Prostate gland (tissue), 2 donors: ENCODE measurements around the gene VDR.

Experiments
- POLR2AphosphoS5 ChIP-seq: sonication (generic); formaldehyde crosslinking; IDR thresholded peaks from one replicate; pipeline ENCODE4 v1.6.1; 2017; ENCODE audit warnings: antibody characterized with exemption
- TF ChIP-seq, protein P1 (sequence below), 4 experiments: fragments of 200-600 bp in 2 of 4; fragments of 450-650 bp in 2 of 4; sonication (generic) in 2 of 4; IDR thresholded peaks; 1 replicate in 3 of 4; 2 replicates in 1 of 4; pipeline ENCODE4 v1.5.1; 2016 to 2019; ENCODE audit warnings: antibody characterized with exemption in 4 of 4, mild to moderate bottlenecking in 2 of 4, moderate library complexity in 2 of 4

DNA sequence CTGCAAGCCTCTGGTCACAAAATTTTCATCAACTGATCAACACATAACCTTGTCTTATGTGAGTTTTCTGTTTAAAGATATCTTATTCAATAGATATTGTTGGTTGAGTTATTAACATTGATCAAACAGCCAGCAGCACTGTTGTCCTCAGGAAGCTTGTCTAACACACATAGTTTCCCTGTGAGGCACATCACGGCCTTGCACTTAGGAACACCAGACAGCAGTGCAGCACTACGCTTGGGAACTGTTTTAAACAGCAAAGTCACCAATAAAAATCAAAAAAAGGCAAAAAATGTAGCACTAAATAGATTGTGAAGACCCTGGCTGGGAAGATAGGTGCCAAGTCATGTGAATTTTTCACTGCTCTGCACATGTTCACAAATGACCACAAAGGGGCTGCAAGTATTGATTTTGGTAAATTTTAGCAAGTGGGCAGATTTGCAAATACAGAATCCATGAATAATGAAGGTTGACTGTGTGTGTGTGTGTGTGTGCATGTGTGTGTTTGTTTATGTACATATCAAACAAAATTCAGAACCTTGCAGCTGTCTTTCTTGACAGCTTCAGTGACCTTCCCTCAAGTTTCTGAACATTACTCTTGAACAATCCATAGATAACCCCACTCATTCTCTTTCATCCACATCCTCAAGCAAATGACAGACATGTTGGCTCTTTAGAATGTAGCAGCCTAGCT, 28.9 kb downstream of the VDR start:
- TF ChIP-seq, protein P1, sequence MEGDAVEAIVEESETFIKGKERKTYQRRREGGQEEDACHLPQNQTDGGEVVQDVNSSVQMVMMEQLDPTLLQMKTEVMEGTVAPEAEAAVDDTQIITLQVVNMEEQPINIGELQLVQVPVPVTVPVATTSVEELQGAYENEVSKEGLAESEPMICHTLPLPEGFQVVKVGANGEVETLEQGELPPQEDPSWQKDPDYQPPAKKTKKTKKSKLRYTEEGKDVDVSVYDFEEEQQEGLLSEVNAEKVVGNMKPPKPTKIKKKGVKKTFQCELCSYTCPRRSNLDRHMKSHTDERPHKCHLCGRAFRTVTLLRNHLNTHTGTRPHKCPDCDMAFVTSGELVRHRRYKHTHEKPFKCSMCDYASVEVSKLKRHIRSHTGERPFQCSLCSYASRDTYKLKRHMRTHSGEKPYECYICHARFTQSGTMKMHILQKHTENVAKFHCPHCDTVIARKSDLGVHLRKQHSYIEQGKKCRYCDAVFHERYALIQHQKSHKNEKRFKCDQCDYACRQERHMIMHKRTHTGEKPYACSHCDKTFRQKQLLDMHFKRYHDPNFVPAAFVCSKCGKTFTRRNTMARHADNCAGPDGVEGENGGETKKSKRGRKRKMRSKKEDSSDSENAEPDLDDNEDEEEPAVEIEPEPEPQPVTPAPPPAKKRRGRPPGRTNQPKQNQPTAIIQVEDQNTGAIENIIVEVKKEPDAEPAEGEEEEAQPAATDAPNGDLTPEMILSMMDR (IDR thresholded peaks at IDR 0.05) = no peak
- TF ChIP-seq POLR2AphosphoS5 = no peak
